Endothelial cell of umbilical vein (primary cell): ENCODE data around the gene AVPR2.

Experiments
- EZH2 ChIP-seq: IDR thresholded peaks from 2 replicates; pipeline ENCODE4 v1.6.1; 2012; ENCODE audit warnings: borderline replicate concordance, low read depth, mild to moderate bottlenecking, moderate library complexity, low read length, inconsistent platforms; ENCODE audit not compliant: severe bottlenecking
- FOS ChIP-seq: IDR thresholded peaks from 2 replicates; pipeline ENCODE4 v1.6.1; 2011; ENCODE audit warnings: mild to moderate bottlenecking, low read length, moderate library complexity, borderline replicate concordance; ENCODE audit not compliant: insufficient read depth
- JUN ChIP-seq: IDR thresholded peaks from 2 replicates; pipeline ENCODE4 v1.6.1; 2011; ENCODE audit warnings: borderline replicate concordance, low read depth; ENCODE audit not compliant: insufficient read length, insufficient read depth
- MYC ChIP-seq: IDR thresholded peaks from one replicate; pipeline ENCODE4 v1.6.1; 2011; ENCODE audit warnings: mild to moderate bottlenecking, low read depth, low read length
- POLR2A ChIP-seq: IDR thresholded peaks from 2 replicates; pipeline ENCODE4 v1.6.1; 2012; ENCODE audit warnings: low read depth, mild to moderate bottlenecking, control low read depth, low read length
- TF ChIP-seq, protein P1 (sequence below), 2 donors: IDR thresholded peaks; 1 replicate in 1 of 2; 2 replicates in 1 of 2; pipeline ENCODE4 v1.5.1; 2011; ENCODE audit warnings: low read length in 2 of 2, mild to moderate bottlenecking in 2 of 2, moderate library complexity in 2 of 2, control low read depth in 1 of 2, inconsistent platforms in 1 of 2, low read depth in 1 of 2; ENCODE audit not compliant: insufficient read depth in 1 of 2; ENCODE audit errors: extremely low read depth in 1 of 2

DNA sequence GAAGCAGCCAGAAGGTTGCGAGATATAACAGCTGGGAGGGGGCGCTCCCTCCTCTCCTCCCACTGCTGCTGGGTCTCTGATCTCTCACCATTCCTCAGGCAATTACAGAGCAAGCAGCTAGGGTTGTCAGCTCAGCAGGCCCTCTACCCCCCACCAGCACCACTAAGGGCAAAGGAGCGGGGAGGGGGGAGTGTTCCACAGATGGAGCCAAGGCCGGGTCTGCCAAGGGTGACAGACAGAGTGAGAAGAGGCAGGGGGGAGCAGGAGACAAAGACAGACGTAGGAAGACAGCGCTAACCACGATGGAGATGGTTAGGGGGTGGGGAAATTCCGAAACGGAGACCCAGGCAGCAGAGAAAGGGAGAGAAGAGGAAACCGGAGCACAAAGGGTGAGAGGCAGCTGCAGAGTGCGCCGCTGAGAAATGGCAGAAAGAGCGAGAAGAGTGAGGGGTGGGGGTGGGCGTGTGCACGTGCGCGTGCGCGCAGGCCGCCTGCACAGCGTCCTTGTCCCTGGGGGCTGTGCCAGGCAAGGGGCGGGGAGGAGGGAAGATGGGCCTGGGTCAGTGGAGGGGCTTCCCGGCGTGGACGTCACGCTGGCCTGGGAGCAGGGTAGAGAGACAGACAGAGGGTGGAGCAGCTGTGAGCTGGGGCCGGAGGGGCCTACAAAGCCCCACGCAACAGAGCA is 25.4 kb upstream of the AVPR2 start:
- TF ChIP-seq, protein P1, sequence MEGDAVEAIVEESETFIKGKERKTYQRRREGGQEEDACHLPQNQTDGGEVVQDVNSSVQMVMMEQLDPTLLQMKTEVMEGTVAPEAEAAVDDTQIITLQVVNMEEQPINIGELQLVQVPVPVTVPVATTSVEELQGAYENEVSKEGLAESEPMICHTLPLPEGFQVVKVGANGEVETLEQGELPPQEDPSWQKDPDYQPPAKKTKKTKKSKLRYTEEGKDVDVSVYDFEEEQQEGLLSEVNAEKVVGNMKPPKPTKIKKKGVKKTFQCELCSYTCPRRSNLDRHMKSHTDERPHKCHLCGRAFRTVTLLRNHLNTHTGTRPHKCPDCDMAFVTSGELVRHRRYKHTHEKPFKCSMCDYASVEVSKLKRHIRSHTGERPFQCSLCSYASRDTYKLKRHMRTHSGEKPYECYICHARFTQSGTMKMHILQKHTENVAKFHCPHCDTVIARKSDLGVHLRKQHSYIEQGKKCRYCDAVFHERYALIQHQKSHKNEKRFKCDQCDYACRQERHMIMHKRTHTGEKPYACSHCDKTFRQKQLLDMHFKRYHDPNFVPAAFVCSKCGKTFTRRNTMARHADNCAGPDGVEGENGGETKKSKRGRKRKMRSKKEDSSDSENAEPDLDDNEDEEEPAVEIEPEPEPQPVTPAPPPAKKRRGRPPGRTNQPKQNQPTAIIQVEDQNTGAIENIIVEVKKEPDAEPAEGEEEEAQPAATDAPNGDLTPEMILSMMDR (IDR thresholded peaks at IDR 0.05; ENCODE audit: extremely low read depth in 1 of 2, insufficient read depth in 1 of 2, low read depth in 1 of 2, low read length in 2 of 2), result no peak
- no peak for TF ChIP-seq EZH2
- TF ChIP-seq FOS, result no peak
- no peak for TF ChIP-seq POLR2A
- no peak for TF ChIP-seq MYC
- no peak for TF ChIP-seq JUN
